Measurements from ENCODE around the gene CEBPG. TPM values are rescaled to one million over a fixed set of nuclear protein-coding genes. Genes with fewer than 3 reads are reported as not detected.

The CEBPG gene
- total RNA-seq, 1 donor from 2014 or later = 20.7 TPM

DNA sequence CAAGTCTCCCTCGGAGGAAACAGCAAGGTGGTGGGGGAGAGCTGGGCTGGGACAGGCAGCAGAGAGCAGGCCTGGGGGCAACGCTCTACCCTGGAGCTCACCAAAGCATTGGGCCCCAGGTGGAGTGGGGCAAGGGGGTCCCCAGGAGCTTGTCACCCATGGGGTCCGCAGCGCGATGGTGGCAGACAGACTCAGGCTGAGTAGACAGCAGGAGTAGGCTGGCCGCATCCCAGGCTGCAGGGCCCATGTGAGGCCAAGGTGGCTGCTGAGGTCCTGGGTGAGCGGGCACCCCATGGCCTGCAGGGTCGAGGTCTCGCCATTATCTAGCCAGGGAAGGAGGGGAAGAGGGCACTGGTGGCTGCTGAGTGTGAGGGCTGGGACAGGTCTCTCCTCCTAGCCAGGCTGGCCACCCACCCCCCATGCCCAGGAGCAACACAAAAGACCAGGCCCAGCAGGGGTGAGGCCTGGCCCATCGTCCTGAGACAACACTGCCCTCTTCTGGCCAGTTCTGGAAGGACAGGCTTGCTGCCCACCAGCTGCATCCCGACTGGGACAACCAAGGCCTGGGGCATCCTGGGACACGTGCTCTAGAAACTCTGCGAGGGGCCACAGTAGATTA, 33.1 kb downstream of the CEBPG start:
- TF ChIP-seq CTCF (IDR thresholded peaks at IDR 0.05; ENCODE audit: unreplicated experiment) = peak; percentile 97
- Mint-ChIP-seq H3K27ac (ENCODE audit: unreplicated experiment) (no peak overlapping the region), H3K36me3 (ENCODE audit: low read depth, unreplicated experiment) (no peaks in the 10 kb centered on the region), H3K27me3 (ENCODE audit: unreplicated experiment) (peaks cover 7% of the 10 kb centered on the region), H3K4me3 (ENCODE audit: unreplicated experiment) (no peak overlapping the region), H3K9me3 (ENCODE audit: unreplicated experiment) (no peaks in the 10 kb centered on the region), H3K4me1 (ENCODE audit: unreplicated experiment) (peaks cover 2% of the 10 kb centered on the region)
- peak; percentile 88 for DNase-seq (ENCODE audit: low spot score)

DNA sequence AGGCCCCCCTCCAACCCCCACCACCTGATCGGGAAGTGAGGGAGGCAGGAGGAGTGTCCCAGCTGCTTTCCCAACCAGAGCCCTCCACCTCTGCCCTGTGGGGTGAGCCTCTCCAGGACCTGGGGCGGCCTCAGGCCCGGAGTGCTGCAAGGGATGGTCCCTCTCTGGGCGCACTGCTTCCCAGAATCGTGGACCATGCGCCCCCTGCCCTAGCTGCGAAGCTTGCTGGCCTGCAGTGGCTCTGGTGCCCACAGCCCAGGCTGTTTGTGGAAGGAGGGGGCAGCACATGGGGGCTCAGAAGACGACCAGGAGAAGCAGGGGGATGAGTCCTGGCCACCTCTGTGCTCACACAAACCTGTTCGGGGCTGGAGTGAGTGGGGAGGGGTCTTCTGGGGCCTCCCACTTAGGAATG, 33.6 kb downstream of the CEBPG start:
- no peak for DNase-seq (ENCODE audit: low spot score)
- H3K27me3 Mint-ChIP-seq (ENCODE audit: unreplicated experiment) = peaks cover 7% of the 10 kb centered on the region
- TF ChIP-seq CTCF (IDR thresholded peaks at IDR 0.05; ENCODE audit: unreplicated experiment) = no peak
- no peaks in the 10 kb centered on the region for H3K36me3 Mint-ChIP-seq (ENCODE audit: low read depth, unreplicated experiment)
- H3K4me3 Mint-ChIP-seq (ENCODE audit: unreplicated experiment) = no peak overlapping the region
- no peaks in the 10 kb centered on the region for H3K9me3 Mint-ChIP-seq (ENCODE audit: unreplicated experiment)
- peaks cover 2% of the 10 kb centered on the region for H3K4me1 Mint-ChIP-seq (ENCODE audit: unreplicated experiment)
- H3K27ac Mint-ChIP-seq (ENCODE audit: unreplicated experiment) = no peak overlapping the region

GRCh38 chr19:33407716-33408115, 34.2 kb downstream of the CEBPG start:
- no peaks in the 10 kb centered on the region for H3K9me3 Mint-ChIP-seq (ENCODE audit: unreplicated experiment)
- H3K27ac Mint-ChIP-seq (ENCODE audit: unreplicated experiment) = no peak overlapping the region
- no peaks in the 10 kb centered on the region for H3K36me3 Mint-ChIP-seq (ENCODE audit: low read depth, unreplicated experiment)
- H3K4me1 Mint-ChIP-seq (ENCODE audit: unreplicated experiment) = peaks cover 2% of the 10 kb centered on the region
- peaks cover 8% of the 10 kb centered on the region for H3K27me3 Mint-ChIP-seq (ENCODE audit: unreplicated experiment)
- no peak for DNase-seq (ENCODE audit: low spot score)
- H3K4me3 Mint-ChIP-seq (ENCODE audit: unreplicated experiment) = no peak overlapping the region
- no peak for TF ChIP-seq CTCF (IDR thresholded peaks at IDR 0.05; ENCODE audit: unreplicated experiment)

GRCh38 chr19:33408116-33408515, 34.6 kb downstream of the CEBPG start:
- no peak overlapping the region for H3K4me3 Mint-ChIP-seq (ENCODE audit: unreplicated experiment)
- DNase-seq (ENCODE audit: low spot score) = no peak
- no peaks in the 10 kb centered on the region for H3K9me3 Mint-ChIP-seq (ENCODE audit: unreplicated experiment)
- no peak overlapping the region for H3K27ac Mint-ChIP-seq (ENCODE audit: unreplicated experiment)
- H3K27me3 Mint-ChIP-seq (ENCODE audit: unreplicated experiment) = peaks cover 8% of the 10 kb centered on the region
- H3K4me1 Mint-ChIP-seq (ENCODE audit: unreplicated experiment) = peaks cover 2% of the 10 kb centered on the region
- no peaks in the 10 kb centered on the region for H3K36me3 Mint-ChIP-seq (ENCODE audit: low read depth, unreplicated experiment)
- TF ChIP-seq CTCF (IDR thresholded peaks at IDR 0.05; ENCODE audit: unreplicated experiment) = no peak

- Mint-ChIP-seq H3K27ac (ENCODE audit: unreplicated experiment) (no peak overlapping the region), H3K27me3 (ENCODE audit: unreplicated experiment) (peaks cover 8% of the 10 kb centered on the region), H3K36me3 (ENCODE audit: low read depth, unreplicated experiment) (no peaks in the 10 kb centered on the region), H3K9me3 (ENCODE audit: unreplicated experiment) (no peaks in the 10 kb centered on the region), H3K4me3 (ENCODE audit: unreplicated experiment) (no peak overlapping the region), H3K4me1 (ENCODE audit: unreplicated experiment) (peaks cover 2% of the 10 kb centered on the region)
- DNase-seq (ENCODE audit: low spot score) = no peak
- no peak for TF ChIP-seq CTCF (IDR thresholded peaks at IDR 0.05; ENCODE audit: unreplicated experiment)
Observed at GRCh38 chr19:33408538-33409434, 35.3 kb downstream of the CEBPG start.

Data from endothelial cell (in vitro differentiated cells).